IPS-18c (cell line): Measurements from ENCODE around the gene LEMD3.
A peak's percentile ranks its signal among the peaks of the same experiment; 100 is the strongest.
"Not testable (repeated sequence)": the region's sequence is repeated elsewhere in the genome, so short reads cannot be mapped to it uniquely, and the experiment has no call there.

Experiments used
- H3K4me3 ChIP-seq: 2 replicates; pipeline ENCODE4 v1.7.0; 2013; ENCODE audit warnings: low read depth, mild to moderate bottlenecking, low read length, moderate library complexity; ENCODE audit not compliant: insufficient read depth
- H3K9me3 ChIP-seq: one replicate; pipeline ENCODE4 v1.6.1; 2013; ENCODE audit warnings: mild to moderate bottlenecking, low read length, moderate library complexity; ENCODE audit not compliant: control insufficient read depth, insufficient read depth

The LEMD3 gene

DNA sequence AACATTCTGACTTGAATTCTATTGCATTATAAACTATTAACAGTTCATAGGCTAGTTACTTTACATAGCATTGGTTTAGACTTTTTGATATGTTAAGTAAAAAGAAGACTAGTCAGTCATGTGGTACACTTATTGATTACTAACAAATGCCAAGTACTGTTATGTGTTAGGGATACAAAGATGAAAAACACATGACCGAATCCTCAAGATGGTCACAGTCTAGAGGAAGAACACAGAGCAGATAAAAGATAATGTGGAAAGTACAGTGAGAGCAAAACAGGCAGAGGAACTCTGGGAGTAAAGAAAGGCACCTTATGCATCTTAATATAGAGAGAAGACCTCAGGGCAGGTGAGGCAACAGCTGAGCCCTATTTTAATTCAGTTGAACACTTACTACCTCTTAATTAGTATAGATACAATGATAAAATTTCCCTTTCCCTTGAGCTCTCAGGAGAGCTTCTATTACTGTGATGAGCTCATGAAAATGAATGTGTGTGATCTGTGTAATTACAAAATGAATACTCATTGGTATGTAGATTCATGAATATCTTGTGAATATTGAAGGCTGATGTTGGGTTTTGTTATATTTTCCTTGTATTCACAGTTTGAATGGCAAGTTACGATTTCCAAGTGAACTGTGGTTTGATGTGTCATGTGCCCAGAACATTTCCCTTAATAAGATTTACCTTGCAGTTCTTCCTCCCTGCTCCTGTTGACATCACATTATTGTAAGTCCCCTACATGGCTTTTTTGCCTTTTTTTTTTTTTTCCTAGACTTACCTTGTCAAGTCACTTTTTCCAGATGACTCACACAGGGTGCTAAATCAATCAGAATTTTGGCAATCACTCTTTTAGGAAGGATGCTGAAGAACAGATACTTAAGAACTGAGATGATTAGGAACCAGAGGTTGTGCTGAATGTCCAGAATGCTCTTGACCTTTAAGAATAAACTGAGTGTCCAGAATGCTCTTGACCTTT lies 79.6 kb downstream of the LEMD3 start:
- Histone ChIP-seq H3K9me3 (no peaks in the 10 kb centered on the region), H3K4me3 (no peak overlapping the region)

DNA sequence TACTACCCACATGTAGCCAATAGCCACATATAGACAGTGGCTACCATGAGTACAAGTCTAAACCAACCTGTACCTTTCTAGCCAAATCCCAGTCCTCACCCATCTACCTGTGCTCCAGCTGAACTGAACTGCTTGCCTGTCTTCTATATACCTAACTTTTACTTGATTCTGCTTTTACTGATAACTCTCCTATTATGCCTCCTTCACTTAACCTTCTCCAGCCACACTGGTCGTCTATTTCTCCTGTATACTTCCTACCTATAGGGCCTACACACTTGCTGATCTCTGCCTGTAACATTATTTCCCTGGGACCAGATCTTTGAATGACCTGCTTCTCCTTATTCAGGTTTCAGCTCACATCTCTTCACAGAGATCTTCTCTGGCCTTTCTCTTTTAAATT lies 83.1 kb downstream of the LEMD3 start:
- H3K4me3 ChIP-seq = no peak overlapping the region

DNA sequence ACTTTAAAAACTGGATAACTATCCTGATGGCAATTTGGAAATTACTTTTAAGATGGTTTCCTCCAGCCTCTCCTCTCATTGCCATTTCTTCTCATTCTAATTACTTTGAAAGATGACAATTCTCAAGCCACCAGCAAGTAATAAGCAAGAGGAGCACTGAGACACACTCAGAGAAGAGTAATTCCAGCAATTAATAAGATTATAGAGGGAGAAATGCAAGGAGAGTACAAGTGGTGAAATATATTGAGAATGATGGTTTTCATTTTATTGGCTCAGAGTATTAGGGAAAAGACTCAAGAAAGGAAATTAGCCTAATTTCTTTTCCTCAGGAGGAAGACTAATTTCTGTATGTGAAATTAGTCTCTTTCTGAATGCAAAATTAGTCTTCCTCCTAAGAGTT lies 88.6 kb downstream of the LEMD3 start:
- Histone ChIP-seq H3K4me3 (no peak overlapping the region), H3K9me3 (no peaks in the 10 kb centered on the region)

More for the DNA sequence above, 83.1 kb downstream of the LEMD3 start:
- no peaks in the 10 kb centered on the region for H3K9me3 ChIP-seq

DNA sequence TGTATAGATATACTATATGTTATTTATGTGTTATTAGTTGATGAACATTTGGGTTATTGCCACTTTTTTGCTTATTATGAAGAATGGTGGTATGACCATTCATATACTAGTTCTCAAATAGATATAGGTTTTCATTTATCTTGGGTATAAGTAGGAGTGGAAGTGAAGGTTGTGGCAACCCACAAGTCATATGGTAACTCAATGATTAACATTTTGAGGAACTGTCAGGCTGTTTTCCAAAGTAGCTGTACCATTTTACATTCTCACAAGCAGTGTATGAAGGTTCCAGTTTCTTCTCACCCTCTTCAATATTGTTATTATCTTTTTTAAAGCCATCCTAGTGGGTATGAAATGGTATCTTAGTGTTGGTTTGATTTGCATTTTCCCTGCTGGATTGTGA lies 90.1 kb downstream of the LEMD3 start:
- no peak overlapping the region for H3K4me3 ChIP-seq
- H3K9me3 ChIP-seq = no peaks in the 10 kb centered on the region

DNA sequence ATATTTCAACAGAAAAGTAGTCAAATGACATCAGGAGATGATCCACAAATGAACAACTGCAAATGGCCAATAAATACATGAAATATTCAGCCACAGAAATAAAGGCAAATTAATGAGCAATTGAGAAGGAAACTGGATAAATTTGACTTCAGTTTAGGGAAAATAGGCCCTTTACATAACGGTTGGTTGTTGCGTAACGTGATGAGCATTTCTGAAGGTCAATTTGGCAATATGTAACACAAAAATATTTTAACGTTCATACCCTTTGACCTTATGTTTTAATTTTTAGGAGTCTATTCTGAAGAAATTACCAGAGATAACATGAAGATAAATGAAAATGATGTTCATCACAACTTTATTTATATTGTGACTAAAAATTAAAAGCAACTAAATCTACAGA lies 94.4 kb downstream of the LEMD3 start:
- Histone ChIP-seq H3K9me3 (no peaks in the 10 kb centered on the region), H3K4me3 (no peak overlapping the region)

DNA sequence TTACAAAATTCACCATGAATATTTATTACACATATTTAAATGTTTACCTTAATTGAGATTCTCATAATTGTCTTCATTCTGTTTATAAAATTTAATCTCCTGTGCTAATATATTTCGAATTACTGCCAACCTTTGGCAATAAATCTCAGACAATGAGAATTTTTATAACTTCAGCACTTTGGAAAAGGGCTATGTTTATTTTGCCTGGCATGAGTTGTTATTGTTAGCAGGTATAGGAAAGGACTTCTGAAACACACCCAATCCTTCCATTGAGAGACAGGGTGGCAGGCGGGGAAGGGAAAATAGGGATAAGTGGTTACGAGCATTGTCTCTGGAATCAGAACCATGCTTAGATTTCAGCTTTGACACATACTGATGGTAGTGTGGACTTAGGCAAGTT lies 97.0 kb downstream of the LEMD3 start:
- Histone ChIP-seq H3K9me3 (no peaks in the 10 kb centered on the region), H3K4me3 (no peak overlapping the region)

DNA sequence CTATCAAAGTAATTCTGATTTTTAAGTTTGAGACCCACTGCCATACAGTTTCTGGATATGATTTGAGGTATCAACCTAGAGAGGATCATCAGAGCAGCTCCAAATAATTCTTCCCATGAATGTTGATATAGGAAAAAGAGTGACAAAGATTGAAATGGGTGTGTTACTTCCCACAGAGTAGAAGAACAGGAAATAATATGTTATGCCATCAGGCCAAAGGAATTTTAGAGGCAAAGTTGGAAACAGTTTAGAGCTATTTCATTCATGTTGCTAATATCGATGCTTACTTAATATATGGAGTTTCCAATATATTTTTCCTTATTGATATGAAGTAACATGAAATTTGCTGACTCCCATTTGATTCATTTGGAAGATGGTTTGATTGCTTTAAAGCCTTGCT lies 100.2 kb downstream of the LEMD3 start:
- Histone ChIP-seq H3K9me3 (no peaks in the 10 kb centered on the region), H3K4me3 (no peak overlapping the region)

DNA sequence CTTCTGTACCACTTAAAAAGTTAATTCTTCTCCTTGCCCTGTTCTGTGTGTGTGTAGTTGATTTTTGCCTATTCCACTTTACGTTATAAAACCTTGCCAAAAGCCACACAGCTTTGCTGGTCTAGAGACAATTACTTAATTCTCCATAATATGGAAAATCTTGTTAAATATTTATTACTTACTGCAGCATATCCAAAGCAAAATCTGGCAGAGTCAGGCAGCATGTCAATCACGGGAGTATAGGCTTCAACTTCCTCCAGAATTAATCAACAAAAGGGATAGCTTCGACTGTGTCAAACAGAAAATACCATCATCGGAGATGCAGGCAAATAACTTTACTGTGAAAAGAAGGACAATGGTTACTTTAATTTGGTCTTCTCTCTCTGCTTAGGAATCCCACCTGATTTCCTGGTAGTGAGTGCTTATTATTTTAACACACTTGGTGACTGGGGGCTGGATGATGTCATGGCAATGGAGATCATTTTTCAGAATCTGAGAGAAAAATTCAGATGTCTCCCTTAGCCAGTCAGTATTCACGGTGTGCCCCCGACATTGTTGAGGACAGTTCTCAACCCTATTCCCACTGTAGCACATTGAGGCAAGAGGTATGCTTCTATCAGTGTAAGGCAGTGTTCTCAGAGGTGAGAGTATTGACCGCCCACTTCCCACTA lies 105.4 kb downstream of the LEMD3 start:
- Histone ChIP-seq H3K4me3 (no peak overlapping the region), H3K9me3 (no peaks in the 10 kb centered on the region)

DNA sequence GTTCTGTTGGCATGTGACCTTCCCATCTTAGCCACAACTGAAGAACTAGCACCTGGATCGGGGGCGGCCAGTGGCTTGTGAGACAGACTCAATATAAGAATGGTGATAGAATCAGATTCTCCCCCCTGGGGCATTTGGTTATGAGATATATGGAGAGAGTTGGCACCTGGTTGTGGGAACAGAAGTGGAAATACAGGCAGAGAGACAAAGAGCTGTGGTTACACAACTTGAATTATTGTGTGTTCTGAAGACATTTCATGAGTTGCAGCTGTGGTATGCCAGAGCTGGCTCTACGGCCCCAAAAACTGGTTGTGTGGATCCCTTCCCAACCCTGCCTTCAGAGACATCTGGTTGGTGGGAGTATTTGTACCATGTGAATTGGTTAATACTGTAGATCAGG lies 106.2 kb downstream of the LEMD3 start:
- no peaks in the 10 kb centered on the region for H3K9me3 ChIP-seq
- no peak overlapping the region for H3K4me3 ChIP-seq

DNA sequence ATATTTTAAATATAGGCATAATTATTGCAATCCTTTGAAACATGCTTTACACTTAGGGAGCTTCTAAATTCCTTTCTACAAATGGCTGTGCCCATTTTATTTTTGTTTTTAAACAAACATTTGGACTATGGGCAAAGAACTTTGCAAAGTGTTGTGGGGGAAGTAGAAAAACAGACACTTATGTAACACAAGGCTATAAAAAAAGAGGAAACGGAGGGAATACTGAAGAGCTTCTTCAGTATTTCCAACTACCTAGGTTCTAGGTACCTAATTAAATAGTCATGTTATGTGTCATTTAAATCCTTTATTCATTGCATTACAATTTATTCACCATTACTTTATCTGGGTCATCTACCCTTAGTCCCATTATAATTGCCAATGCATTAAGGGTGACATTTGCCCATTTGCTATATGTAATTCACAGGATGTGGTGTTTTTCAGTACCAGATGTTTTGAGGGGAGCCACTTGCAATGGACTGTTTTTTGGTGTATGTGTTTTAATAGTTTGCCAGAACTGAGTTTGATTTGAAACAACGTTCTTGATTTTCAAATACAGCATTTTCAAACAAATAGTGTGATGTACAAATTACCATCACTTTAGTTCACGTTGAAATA lies 107.6 kb downstream of the LEMD3 start:
- Histone ChIP-seq H3K4me3 (no peak overlapping the region), H3K9me3 (no peaks in the 10 kb centered on the region)

DNA sequence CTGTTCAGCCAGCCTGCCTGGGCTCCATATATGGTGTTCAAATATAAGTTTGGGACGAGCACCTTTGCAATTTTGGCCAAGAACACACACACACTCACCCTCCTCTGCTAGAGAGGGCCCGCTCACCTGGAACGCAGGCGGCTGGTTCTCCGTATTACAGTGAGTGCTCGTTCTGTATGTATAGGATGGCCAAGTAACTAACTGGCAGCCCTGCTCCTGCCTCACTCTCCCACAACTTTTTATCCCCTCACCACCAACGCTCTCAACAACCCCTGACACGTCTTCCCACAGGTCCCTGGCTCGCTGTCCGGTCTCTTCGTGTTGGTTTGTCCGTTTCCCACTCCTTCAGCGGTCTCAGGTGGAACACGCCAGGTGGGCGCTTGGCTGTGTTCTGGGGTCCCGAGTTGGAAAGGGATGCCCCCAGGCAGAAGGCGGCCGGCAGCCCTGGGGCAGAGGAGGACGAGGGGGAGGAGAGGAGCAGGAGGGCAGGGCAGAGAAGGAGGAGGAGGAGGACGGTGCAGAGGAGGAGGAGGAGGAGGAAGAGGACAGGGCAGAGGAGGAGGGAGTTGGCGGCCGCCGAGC lies 108.7 kb downstream of the LEMD3 start:
- no peaks in the 10 kb centered on the region for H3K9me3 ChIP-seq
- H3K4me3 ChIP-seq = peak overlapping the region; percentile 55

DNA sequence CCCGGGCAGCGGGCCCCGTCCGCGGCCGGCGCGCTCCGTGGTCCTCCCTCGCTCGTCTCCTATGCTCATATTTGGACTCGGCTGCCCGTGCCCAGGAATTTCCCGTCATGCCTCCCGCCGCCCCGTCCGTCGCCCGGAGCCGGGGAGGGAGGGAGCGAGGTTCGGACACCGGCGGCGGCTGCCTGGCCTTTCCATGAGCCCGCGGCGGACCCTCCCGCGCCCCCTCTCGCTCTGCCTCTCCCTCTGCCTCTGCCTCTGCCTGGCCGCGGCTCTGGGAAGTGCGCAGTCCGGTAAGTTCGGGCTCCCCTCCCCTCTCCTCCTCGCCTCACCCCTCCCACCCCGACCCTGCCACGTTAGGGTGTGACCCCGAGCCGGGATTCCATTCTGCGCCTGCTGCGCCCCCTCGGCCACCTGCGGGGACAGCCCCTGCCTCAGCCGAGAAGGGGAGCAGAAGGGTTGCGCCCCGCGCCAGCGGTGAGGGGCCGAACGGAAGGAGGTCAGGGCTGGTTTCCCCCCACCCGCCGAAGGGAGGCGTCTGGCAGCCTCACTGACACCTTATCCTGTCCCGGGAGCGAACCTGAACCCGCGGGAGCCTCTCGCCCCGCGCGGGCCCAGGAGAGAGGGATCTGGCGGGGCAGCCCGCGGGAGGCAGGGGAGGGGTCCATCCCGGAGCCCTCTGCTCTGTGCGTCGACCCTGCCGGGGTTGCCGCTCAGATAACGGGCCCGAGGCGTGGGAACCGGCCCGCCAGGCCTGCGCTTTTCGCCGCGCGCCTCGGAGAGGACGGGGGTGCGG lies 109.4 kb downstream of the LEMD3 start, which contains the start of gene MSRB3:
Gene MSRB3, plus strand, starts transcription at position 108 of the 793 bp plus-strand sequence. CDS start 29,897 bp downstream, outside the sequence.
- Histone ChIP-seq H3K4me3 (peak within 1 kb of the TSS; percentile 55), H3K9me3 (no peaks in the 10 kb centered on the region)

DNA sequence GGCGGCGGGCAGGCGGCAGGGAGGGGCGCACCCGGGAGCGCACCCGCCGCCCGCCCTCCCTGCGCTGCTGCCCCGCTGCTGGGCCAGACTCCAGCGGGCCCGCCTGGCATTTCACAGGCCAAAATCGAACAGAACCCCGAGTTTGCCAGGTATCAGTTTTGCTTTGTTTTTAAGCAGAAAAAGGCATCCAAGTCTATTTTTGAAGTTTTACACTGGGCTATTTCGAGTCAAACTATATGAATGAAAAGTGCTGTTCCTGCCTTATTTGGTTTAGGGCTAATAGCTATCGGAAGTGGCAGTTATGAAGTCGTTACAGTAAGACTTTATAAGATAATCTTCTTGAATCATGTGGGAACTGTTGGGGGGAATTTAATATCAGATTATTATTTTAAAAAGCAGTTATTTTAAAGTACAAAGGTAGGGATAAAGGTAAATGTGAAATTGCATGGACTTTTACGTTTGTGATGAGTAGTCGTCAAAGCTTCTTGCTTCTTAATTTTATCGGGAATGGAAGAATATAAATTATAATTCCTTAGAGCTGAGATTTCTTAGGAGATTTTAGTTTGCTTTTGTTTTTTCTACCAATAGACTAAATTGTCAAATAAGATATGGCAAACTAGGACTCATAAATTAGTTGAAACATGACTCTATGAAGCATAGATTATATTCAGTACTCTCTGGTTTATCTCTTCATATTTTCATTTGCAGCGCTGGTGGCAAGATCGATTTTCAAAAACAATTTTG lies 110.2 kb downstream of the LEMD3 start:
- no peaks in the 10 kb centered on the region for H3K9me3 ChIP-seq
- H3K4me3 ChIP-seq = peak overlapping the region; percentile 55

DNA sequence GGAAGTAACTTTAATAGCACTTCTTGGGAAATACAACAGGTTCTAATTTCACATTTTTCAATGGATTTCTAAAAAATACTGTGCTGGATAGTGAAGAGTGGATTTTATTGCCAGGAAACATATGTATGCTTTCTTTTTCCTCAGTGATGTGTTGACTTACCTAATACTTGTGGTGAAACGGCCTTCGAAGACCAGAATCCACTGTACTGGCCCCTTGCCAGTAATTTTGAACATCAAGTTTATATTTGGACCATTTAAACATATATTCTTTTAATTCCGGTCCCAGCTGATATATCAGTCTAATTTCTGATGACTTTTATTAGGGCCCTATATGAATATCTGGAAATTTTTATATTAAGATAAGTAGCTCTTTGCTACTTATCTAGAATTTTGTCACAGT lies 110.9 kb downstream of the LEMD3 start:
- Histone ChIP-seq H3K4me3 (no peak overlapping the region), H3K9me3 (no peaks in the 10 kb centered on the region)

DNA sequence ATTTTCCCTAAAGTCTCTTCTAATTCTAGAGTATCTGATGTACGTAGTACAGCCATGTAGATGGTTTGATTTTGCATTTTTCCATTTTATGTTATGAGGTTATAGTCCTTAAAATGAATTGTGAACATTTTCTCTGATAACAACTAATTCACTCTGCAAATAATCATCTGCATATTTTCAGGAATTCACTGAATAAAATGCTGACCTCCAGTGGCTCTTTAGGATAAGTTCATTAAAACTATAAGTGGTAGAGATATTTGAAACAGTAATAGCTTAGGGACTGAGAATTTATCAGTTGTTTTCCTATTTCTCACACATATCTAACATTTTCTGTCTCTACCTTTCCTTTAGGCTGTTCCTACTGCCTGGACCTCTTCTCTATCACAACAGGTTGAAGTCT lies 113.5 kb downstream of the LEMD3 start:
- H3K4me3 ChIP-seq = no peak overlapping the region

DNA sequence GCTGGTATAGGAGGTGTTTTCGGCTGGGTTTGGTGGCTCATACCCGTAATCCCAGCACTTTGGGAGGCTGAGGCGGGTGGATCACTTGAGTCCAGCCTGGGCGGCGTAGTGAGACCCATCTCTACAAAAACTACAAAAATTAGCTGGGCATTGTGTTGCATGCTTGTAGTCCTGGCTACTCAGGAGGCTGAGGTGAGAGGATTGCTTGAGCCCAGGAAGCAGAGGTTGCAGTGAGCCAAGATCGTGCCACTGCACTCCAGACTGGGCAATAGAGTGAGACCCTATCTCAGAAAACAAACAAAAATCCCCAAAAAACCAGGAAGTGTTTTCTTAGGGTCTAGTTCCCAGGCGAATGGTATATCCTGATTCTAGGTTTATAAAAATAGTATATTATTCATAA lies 116.1 kb downstream of the LEMD3 start:
- not testable (repeated sequence) for H3K9me3 ChIP-seq, H3K4me3 ChIP-seq

More for the DNA sequence above, 113.5 kb downstream of the LEMD3 start:
- H3K9me3 ChIP-seq = no peaks in the 10 kb centered on the region
